Pancreas (tissue), 10 donors: ENCODE results near the gene TM9SF4. TPM values are rescaled to one million over a fixed set of nuclear protein-coding genes. Genes with fewer than 3 reads are reported as not detected.
A peak's percentile ranks its signal among the peaks of the same experiment; 100 is the strongest.

Experiments used
- ATAC-seq, 4 donors: fragments of 200-7000 bp; cut with Tn5 transposase; one replicate each; pipeline versions ENCODE4 v1.8.0 to v1.9.1; 2020; ENCODE audit warnings: mild to moderate bottlenecking in 4 of 4, moderate library complexity in 4 of 4
- DNase-seq, 6 donors: peaks; one replicate each; pipeline ENCODE4 v3.0.0-alpha.2; 2020
- FAIRE-seq: peaks from 2 replicates; lab custom pipeline; 2012; peaks lifted over from hg19 to GRCh38; lab: Jason Lieb, UNC
- H3K27ac ChIP-seq, 4 donors: fragments of 200-600 bp; sonication (generic); 1 replicate in 3 of 4; 2 replicates in 1 of 4; pipeline versions ENCODE4 v1.5.0 to v1.8.0; 2020
- H3K27me3 ChIP-seq, 4 donors: fragments of 200-600 bp; one replicate each; pipeline ENCODE4 v1.8.0; 2021
- H3K36me3 ChIP-seq, 3 donors: fragments of 200-600 bp; sonication (generic) in 1 of 3; one replicate each; pipeline versions ENCODE4 v1.5.0 to v1.8.0; 2020 to 2021
- H3K4me1 ChIP-seq, 3 donors: fragments of 200-600 bp; one replicate each; pipeline ENCODE4 v1.8.0; 2021
- H3K4me3 ChIP-seq, 4 donors: fragments of 200-600 bp; sonication (generic) in 2 of 4; one replicate each; pipeline versions ENCODE4 v1.5.0 to v1.8.0; 2020 to 2021
- H3K9me3 ChIP-seq, 4 donors: fragments of 200-600 bp; one replicate each; pipeline ENCODE4 v1.8.0; 2021
- CTCF ChIP-seq, 4 donors: fragments of 200-600 bp; sonication (generic) in 3 of 4; IDR thresholded peaks; one replicate each; pipeline versions ENCODE4 v1.5.0 to v1.8.0; 2021; ENCODE audit warnings: antibody characterized with exemption in 4 of 4
- WGBS, 2 donors: extraction: QIAGEN DNeasy Blood & Tissue Kit; methylation state at CpG; one replicate each; pipeline ENCODE4 v1.1.7; 2013; 5-methylcytosine and 5-hydroxymethylcytosine counted together
- intact Hi-C, 3 donors: fragments of 100-400 bp; cut with DNase I; formaldehyde crosslinking; loops; one replicate each; pipeline versions ENCODE4 v1.11.1 to v1.14.2; 2022
- polyA plus RNA-seq, 2 donors: library from polyadenylated mRNA; stranded (reverse); fragments of 200-250 nt; gene quantifications; one replicate each; pipeline ENCODE4 v1.2.3, GENCODE V29; 2013
- total RNA-seq, 6 donors: library from RNA; stranded (reverse); fragmentation: NEBNext Ultra II Directional in 4 of 6; extraction: Animal tissue kit (Norgen Biotek cat#: 25700) in 4 of 6; gene quantifications; one replicate each; pipeline versions ENCODE4 v1.2.1 to v1.2.4, GENCODE V29; 2021 to 2023
- donor health status: healthy with polysubstance abuse.
- donor health status: DM: no; HTN: no; CAD: no; lungs with moderate emphysema.
- donor health status: DM: no; HTN: no; CAD: no.
- donor health status: control.
- donor health status: control.
- donor health status: Bipolar disorder and iron deficiency.
- donor health status: DM: yes; HTN: yes; CAD: no.
- donor health status: DM: no; HTN: no; CAD: no.
- donor health status: DM: no; HTN: no; CAD: no.
- donor health status: DM: yes; HTN: yes; CAD: no.

Gene TM9SF4
- total and polyA plus RNA-seq, 8 donors, result 12.7 to 30.2 (median 20.9) TPM

- no peak for TF ChIP-seq CTCF (IDR thresholded peaks at IDR 0.05)
- ATAC-seq, result no peak
- Histone ChIP-seq H3K27me3 (no peaks in the 10 kb centered on the region), H3K27ac (no peak overlapping the region), H3K36me3 (peaks cover 0 to 37% (median 4%) of the 10 kb centered on the region in 3 donors), H3K4me3 (no peak overlapping the region), H3K9me3 (no peaks in the 10 kb centered on the region), H3K4me1 (peaks cover 0 to 14% (median 0%) of the 10 kb centered on the region in 3 donors)
- DNase-seq, result peak in 1 of 6 donors; percentile 39
- intact Hi-C loops, result loop anchor here in 1 of 3 donors (10.0 kb wide), 1 partner anchor 332 kb away; no protein-coding TSS in a partner anchor
- no peak for FAIRE-seq
- 94 to 98% methylated on average over 4 of the region's 4 CpGs for WGBS, 2 donors
Measured at GRCh38 chr20:32153156-32153665, 43.7 kb downstream of the TM9SF4 start.

GRCh38 chr20:32153771-32154170 lies 44.3 kb downstream of the TM9SF4 start:
- no peak for FAIRE-seq

GRCh38 chr20:32155017-32155981 lies 45.8 kb downstream of the TM9SF4 start:
- ATAC-seq (peak; percentile 68 to 94 (median 88)), FAIRE-seq (no peak), DNase-seq (peak in 5 of 6 donors; percentile 47 to 79 (median 52))
- Histone ChIP-seq H3K4me3 (no peak overlapping the region), H3K27ac (peak overlapping the region in 2 of 4 donors; percentile 44 to 52), H3K36me3 (peaks cover 0 to 43% (median 4%) of the 10 kb centered on the region in 3 donors), H3K27me3 (no peaks in the 10 kb centered on the region), H3K9me3 (no peaks in the 10 kb centered on the region), H3K4me1 (peaks cover 0 to 14% (median 0%) of the 10 kb centered on the region in 3 donors)
- intact Hi-C loops, result loop anchor here in 1 of 3 donors (10.0 kb wide), 1 partner anchor 330 kb away; no protein-coding TSS in a partner anchor
- TF ChIP-seq CTCF (IDR thresholded peaks at IDR 0.05), result no peak
- 59 to 61% methylated on average over 11 of the region's 11 CpGs for WGBS, 2 donors

More at GRCh38 chr20:32153771-32154170, 44.3 kb downstream of the TM9SF4 start:
- no peaks in the 10 kb centered on the region for H3K27me3 ChIP-seq
- peaks cover 0 to 14% (median 0%) of the 10 kb centered on the region in 3 donors for H3K4me1 ChIP-seq
- no peaks in the 10 kb centered on the region for H3K9me3 ChIP-seq
- no peak for ATAC-seq
- 96 to 99% methylated on average over 5 of the region's 5 CpGs for whole genome bisulfite sequencing, 2 donors
- peaks cover 0 to 42% (median 7%) of the 10 kb centered on the region in 3 donors for H3K36me3 ChIP-seq
- H3K27ac ChIP-seq, result no peak overlapping the region
- TF ChIP-seq CTCF (IDR thresholded peaks at IDR 0.05), result no peak
- H3K4me3 ChIP-seq, result no peak overlapping the region
- DNase-seq, result peak in 1 of 6 donors; percentile 21
- intact Hi-C loops, result loop anchor here in 1 of 3 donors (10.0 kb wide), 1 partner anchor 331 kb away; no protein-coding TSS in a partner anchor

GRCh38 chr20:32157611-32158010 lies 48.1 kb downstream of the TM9SF4 start:
- FAIRE-seq (no peak), DNase-seq (peak in 1 of 6 donors; percentile 43), ATAC-seq (no peak)
- H3K9me3 ChIP-seq, result no peaks in the 10 kb centered on the region
- H3K27me3 ChIP-seq, result no peaks in the 10 kb centered on the region
- WGBS, 2 donors, result 93 to 96% methylated on average over 14 of the region's 14 CpGs
- peaks cover 0 to 46% (median 4%) of the 10 kb centered on the region in 3 donors for H3K36me3 ChIP-seq
- H3K4me3 ChIP-seq, result no peak overlapping the region
- peaks cover 0 to 14% (median 0%) of the 10 kb centered on the region in 3 donors for H3K4me1 ChIP-seq
- no peak overlapping the region for H3K27ac ChIP-seq
- TF ChIP-seq CTCF (IDR thresholded peaks at IDR 0.05), result no peak
- intact Hi-C loops, result loop anchor here in 1 of 3 donors (10.0 kb wide), 1 partner anchor 327 kb away; no protein-coding TSS in a partner anchor
